Ectodermal cell (in vitro differentiated cells): ENCODE data around the gene FBXL17.

Experiments used
- H3K27ac ChIP-seq: 2 replicates; pipeline ENCODE4 v1.7.0; 2013; ENCODE audit warnings: mild to moderate bottlenecking, low read depth, low read length; ENCODE audit not compliant: insufficient read depth, poor library complexity, severe bottlenecking
- H3K27me3 ChIP-seq: 2 replicates; pipeline ENCODE4 v1.7.0; 2013; ENCODE audit warnings: mild to moderate bottlenecking, low read length; ENCODE audit not compliant: insufficient read depth, control insufficient read depth, poor library complexity, severe bottlenecking
- H3K36me3 ChIP-seq: one replicate; pipeline ENCODE4 v1.7.0; 2013; ENCODE audit warnings: low read length; ENCODE audit not compliant: control insufficient read depth, insufficient read depth
- H3K4me1 ChIP-seq: one replicate; pipeline ENCODE4 v1.7.0; 2013; ENCODE audit warnings: low read length; ENCODE audit not compliant: control insufficient read depth, insufficient read depth
- H3K4me3 ChIP-seq: 2 replicates; pipeline ENCODE4 v1.7.0; 2013; ENCODE audit warnings: low read depth, low read length, control low read depth; ENCODE audit not compliant: insufficient read depth
- H3K9me3 ChIP-seq: 2 replicates; pipeline ENCODE4 v1.7.0; 2013; ENCODE audit warnings: mild to moderate bottlenecking, low read length, moderate library complexity; ENCODE audit not compliant: control insufficient read depth
- WGBS, 2 experiments: methylation state at CpG; one replicate each; pipeline ENCODE4 v1.1.7; 2013; ENCODE audit warnings: missing lambda C conversion rate in 2 of 2; 5-methylcytosine and 5-hydroxymethylcytosine counted together

The FBXL17 gene

DNA sequence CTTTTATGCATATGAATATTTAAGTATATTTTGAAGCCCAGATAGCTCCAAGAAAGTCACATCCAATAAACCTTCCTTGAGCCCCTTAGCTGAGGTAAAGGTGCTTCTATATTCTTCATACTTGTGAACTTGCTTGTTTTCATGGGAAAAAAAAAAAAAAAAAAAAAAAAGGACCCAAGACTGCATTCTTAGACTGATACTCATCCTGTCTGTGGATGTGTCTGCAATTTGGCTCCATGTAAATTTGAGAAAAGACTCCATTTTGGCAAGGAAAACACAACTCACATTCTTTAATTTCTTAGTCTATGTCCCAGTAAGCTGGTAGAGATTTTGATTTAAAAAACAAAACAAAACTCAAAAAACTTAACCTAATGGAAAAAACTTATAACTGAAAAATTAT, 238.3 kb downstream of the FBXL17 start:
- Histone ChIP-seq H3K27me3 (no peaks in the 10 kb centered on the region), H3K4me1 (no peaks in the 10 kb centered on the region), H3K27ac (no peak overlapping the region), H3K4me3 (no peak overlapping the region), H3K36me3 (no peaks in the 10 kb centered on the region), H3K9me3 (no peaks in the 10 kb centered on the region)

DNA sequence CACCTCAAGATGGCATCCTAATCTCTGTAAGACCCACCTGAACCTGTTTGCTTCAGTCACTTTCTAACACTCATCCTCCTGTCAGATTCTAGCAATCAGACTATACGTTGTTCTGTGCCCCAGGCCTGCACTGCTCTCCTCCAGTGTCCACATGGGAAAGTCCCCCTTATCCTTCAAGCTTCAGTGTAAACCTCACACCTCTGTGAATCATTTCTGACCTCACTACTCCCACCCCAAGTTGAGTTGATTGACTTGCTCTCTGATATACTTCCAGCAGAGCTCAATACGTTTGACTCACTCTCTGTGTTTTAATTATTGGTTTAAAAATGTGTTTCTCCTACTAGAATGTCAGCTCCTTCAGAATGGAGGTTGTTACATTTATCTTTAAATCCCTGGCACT, 240.2 kb downstream of the FBXL17 start:
- WGBS, 2 experiments, result 87 to 92% methylated on average over 1 to 2 of the region's 2 CpGs
- no peaks in the 10 kb centered on the region for H3K36me3 ChIP-seq
- no peaks in the 10 kb centered on the region for H3K9me3 ChIP-seq
- no peaks in the 10 kb centered on the region for H3K27me3 ChIP-seq
- no peak overlapping the region for H3K27ac ChIP-seq
- no peaks in the 10 kb centered on the region for H3K4me1 ChIP-seq
- no peak overlapping the region for H3K4me3 ChIP-seq

DNA sequence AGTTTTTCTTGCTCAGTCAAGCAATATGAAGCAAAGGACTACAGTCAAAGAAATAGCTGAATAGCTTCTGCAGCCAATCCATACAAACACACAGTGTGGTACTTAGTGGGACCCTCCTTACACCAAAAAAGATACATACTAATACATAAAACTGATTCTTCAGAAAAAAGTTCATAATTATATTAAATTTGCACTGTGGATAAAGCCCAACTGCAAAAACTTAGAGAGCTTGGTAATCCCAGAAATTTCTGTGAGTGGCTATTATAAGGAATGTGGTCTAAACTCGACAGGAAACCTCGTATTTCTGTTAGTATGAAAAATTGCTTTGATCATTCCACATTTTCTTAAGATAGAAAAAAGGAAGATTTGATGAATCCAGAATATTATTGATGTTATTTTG, 245.4 kb downstream of the FBXL17 start:
- 100% methylated on average over 1 of the region's 2 CpGs; no CpG with 5 or more reads in 1 of the 2 experiments for WGBS, 2 experiments
- Histone ChIP-seq H3K36me3 (no peaks in the 10 kb centered on the region), H3K27me3 (no peaks in the 10 kb centered on the region), H3K4me3 (no peak overlapping the region), H3K27ac (no peak overlapping the region), H3K4me1 (no peaks in the 10 kb centered on the region), H3K9me3 (no peaks in the 10 kb centered on the region)

DNA sequence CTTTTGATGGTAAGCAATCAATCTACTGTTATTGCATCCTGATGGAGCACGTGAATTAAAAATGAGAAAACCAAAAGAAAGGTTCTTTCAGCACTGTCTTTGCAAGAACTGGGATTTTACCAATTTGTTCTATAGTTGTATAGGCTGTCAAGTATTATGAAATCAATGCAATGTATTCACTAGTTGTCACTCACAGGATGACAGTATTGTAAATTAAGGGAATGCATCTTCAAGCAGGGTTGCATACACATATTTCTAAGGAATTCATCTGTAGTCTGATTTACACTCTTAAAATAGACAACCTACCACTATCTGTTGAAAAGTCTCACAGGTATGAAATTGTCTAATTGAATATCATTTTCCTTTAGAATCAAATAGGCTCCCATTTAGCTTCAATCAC, 252.8 kb downstream of the FBXL17 start:
- Histone ChIP-seq H3K9me3 (no peaks in the 10 kb centered on the region), H3K4me1 (no peaks in the 10 kb centered on the region), H3K36me3 (no peaks in the 10 kb centered on the region), H3K27me3 (no peaks in the 10 kb centered on the region), H3K27ac (no peak overlapping the region), H3K4me3 (no peak overlapping the region)
- 92 to 95% methylated on average over 1 of the region's 1 CpG for WGBS, 2 experiments

DNA sequence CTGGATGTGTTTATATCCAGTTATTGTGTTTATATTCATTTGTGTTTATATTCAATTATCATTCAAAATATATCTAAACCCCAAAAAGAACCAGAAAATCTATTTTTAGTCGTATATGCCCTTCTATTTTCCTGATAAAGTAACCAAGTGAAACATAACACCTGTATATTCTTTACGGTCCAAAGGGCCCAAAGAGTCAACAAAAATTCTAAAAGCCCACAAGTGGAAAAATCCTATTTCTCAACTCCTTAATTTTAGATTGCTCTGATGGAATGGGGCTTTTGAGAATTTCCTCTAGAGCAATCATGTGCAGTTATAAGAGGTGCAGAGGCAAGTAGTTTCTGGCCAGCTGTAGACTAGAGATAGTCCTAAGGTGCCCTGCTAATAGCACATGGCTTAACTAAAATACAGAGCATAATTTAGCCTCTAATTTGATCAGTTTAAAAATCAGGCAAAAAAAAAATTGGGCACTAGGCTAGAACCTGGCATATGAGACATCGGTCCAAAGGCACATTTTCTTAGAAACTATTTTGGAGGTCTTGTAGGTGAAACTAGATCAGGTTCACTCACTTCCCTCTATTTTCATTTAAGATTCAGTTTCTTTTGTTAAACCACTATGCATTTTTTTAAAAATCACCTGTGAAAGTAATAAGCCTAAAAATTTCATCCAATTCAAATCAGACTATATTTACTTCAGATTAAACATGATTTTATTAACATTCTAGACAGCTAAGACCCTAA, 256.0 kb downstream of the FBXL17 start:
- Histone ChIP-seq H3K27ac (no peak overlapping the region), H3K4me1 (no peaks in the 10 kb centered on the region), H3K4me3 (no peak overlapping the region), H3K9me3 (no peaks in the 10 kb centered on the region), H3K27me3 (no peaks in the 10 kb centered on the region), H3K36me3 (no peaks in the 10 kb centered on the region)
- WGBS, 2 experiments, result 93 to 97% methylated on average over 3 of the region's 3 CpGs

DNA sequence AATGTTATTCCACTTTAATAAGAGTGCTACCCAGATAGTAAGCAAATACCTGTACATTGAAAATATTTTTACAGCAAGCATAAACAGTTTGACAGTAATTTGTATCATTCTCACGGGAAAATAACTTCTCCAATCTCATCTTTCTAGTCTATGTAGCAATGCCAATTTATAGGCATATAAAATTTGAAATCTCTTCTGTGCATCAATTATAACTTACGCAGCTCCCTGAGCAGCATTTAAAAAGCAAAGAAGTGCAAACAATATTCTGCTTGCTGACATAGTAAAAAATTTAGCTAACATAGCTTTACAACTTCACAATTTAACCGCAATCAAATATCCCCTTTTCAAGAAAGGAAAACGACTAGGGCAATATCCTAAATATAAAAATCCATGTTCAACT, 257.3 kb downstream of the FBXL17 start:
- no peak overlapping the region for H3K4me3 ChIP-seq
- H3K36me3 ChIP-seq, result no peaks in the 10 kb centered on the region
- WGBS, 2 experiments, result 93 to 97% methylated on average over 4 of the region's 4 CpGs
- no peaks in the 10 kb centered on the region for H3K27me3 ChIP-seq
- H3K9me3 ChIP-seq, result no peaks in the 10 kb centered on the region
- H3K27ac ChIP-seq, result no peak overlapping the region
- H3K4me1 ChIP-seq, result no peaks in the 10 kb centered on the region

DNA sequence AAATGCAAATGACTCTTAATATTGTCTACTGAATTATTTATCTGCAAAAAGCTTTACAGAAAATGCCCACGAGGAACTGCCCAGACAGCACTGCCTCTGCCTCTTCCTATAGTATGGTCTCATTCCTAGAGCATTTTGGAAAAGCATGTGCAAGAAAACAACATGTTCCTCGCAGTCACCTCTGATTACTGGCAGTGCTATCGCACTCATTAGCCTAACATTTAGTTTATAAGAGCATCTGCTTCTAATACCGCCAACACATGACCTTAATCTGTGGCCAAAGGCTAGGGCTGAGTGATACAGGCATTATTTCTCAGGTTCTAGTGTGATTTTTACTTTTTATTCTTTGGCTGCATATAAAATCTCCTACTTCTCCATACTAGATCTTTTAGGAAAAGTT, 259.2 kb downstream of the FBXL17 start:
- Histone ChIP-seq H3K4me1 (no peaks in the 10 kb centered on the region), H3K36me3 (no peaks in the 10 kb centered on the region), H3K27ac (no peak overlapping the region), H3K27me3 (no peaks in the 10 kb centered on the region), H3K9me3 (no peaks in the 10 kb centered on the region), H3K4me3 (no peak overlapping the region)
- 93% methylated on average over 4 of the region's 4 CpGs for WGBS, 2 experiments

DNA sequence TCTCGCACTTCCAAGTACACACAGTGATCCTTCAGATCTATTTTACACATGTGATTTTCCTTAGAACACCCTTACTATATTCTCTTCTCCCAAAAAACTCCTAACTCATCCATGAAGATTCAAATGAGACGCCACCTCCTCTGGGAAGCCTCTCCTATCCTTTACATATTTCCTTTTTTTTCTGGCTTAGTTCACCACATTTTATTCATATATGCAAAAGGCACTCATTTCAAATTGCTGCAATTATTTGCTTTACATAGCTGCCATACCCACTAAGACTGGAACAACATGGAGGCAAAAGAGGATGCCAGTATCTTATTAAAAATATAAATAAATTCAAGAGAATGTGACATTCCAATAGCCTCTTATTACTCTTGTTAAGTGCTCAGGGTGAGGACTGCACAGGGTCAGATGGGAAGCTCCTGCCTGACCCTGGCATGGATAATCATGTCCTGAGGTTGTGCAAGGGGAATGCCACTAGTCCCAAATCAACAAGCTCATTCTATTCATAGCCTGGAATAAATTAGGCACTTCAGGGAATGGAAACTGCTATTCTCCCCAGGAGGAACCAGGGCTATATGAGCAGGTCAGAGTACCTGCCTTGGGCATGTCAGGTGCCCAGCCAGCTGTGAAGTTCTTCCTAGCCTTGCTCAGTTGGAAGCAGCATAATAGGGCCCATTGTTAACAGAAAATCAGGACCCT, 262.9 kb downstream of the FBXL17 start:
- Histone ChIP-seq H3K4me1 (no peaks in the 10 kb centered on the region), H3K9me3 (no peaks in the 10 kb centered on the region), H3K27ac (no peak overlapping the region), H3K36me3 (no peaks in the 10 kb centered on the region), H3K4me3 (no peak overlapping the region), H3K27me3 (no peaks in the 10 kb centered on the region)
- WGBS, 2 experiments, result 94 to 98% methylated on average over 2 of the region's 2 CpGs

DNA sequence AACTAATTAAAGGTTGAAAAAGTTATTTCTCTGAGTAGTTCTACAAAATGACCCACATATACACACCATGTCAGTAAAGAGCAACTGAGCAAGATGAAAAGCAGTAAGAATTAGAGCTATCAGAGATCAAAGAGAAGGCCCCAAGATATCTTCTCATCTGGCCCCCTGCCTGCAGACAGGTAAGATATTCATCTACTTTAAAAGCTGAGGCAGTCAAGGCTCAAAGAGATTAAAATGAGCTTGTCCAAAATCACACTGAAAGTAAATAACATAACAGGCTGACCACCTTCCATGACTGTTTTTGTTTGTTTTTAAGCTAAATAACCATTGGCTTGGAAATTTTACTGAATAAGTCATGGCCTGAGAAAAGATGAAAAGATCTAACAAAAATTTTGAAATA, 266.2 kb downstream of the FBXL17 start:
- Histone ChIP-seq H3K36me3 (no peaks in the 10 kb centered on the region), H3K9me3 (no peaks in the 10 kb centered on the region), H3K27me3 (no peaks in the 10 kb centered on the region), H3K4me1 (no peaks in the 10 kb centered on the region), H3K4me3 (no peak overlapping the region), H3K27ac (no peak overlapping the region)

DNA sequence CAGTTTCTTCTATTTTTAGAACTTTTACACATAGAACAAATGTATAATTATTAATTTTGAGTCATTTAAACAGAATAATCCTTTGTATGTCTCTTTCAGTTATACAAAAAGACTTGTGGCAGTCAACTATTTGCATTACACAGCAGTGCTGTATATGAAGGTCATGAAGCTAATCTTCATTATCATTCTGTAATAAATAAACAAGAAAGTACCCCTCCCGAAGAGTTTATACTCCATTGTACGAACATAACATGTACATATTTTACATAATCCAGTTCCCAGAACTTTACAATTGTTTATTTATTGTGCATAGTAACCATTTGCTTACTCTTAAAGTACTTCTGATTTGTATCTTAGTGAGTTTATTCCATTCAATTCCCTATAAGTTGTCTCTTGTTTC, 267.9 kb downstream of the FBXL17 start:
- no peaks in the 10 kb centered on the region for H3K4me1 ChIP-seq

More for the DNA sequence above, 267.9 kb downstream of the FBXL17 start:
- 80 to 100% methylated on average over 2 of the region's 2 CpGs for WGBS, 2 experiments
- no peak overlapping the region for H3K4me3 ChIP-seq
- H3K27ac ChIP-seq, result no peak overlapping the region
- no peaks in the 10 kb centered on the region for H3K36me3 ChIP-seq
- H3K9me3 ChIP-seq, result no peaks in the 10 kb centered on the region
- H3K27me3 ChIP-seq, result no peaks in the 10 kb centered on the region
